ENCODE data around the gene AUTS2.

AUTS2 gene

GRCh38 chr7:69864274-69864673 is 266.0 kb downstream of the AUTS2 start:
- no peak for DNase-seq

- DNase-seq, result no peak
Measured at GRCh38 chr7:69864822-69865221, 266.5 kb downstream of the AUTS2 start.

GRCh38 chr7:69868921-69869320 is 270.6 kb downstream of the AUTS2 start:
- DNase-seq, result no peak

GRCh38 chr7:69871213-69871885 is 273.1 kb downstream of the AUTS2 start:
- DNase-seq, result no peak

- DNase-seq, result no peak
Measured at GRCh38 chr7:69871886-69872569, 273.8 kb downstream of the AUTS2 start.

- no peak for DNase-seq
Measured at GRCh38 chr7:69873512-69873911, 275.2 kb downstream of the AUTS2 start.

GRCh38 chr7:69878015-69878414 is 279.7 kb downstream of the AUTS2 start:
- DNase-seq, result no peak

GRCh38 chr7:69878591-69878990 is 280.3 kb downstream of the AUTS2 start:
- no peak for DNase-seq

GRCh38 chr7:69879989-69880388 is 281.7 kb downstream of the AUTS2 start:
- no peak for DNase-seq

- DNase-seq, result no peak
Measured at GRCh38 chr7:69880840-69881239, 282.6 kb downstream of the AUTS2 start.

GRCh38 chr7:69882269-69882668 is 284.0 kb downstream of the AUTS2 start:
- DNase-seq, result no peak

- DNase-seq, result no peak
Measured at GRCh38 chr7:69883399-69883891, 285.2 kb downstream of the AUTS2 start.

- peak; percentile 13 for DNase-seq
Measured at GRCh38 chr7:69885431-69885830, 287.2 kb downstream of the AUTS2 start.

GRCh38 chr7:69889338-69889975 is 291.2 kb downstream of the AUTS2 start:
- DNase-seq, result no peak

- no peak for DNase-seq
Measured at GRCh38 chr7:69889976-69890351, 291.7 kb downstream of the AUTS2 start.

- no peak for DNase-seq
Measured at GRCh38 chr7:69892790-69893189, 294.5 kb downstream of the AUTS2 start.

GRCh38 chr7:69893906-69894305 is 295.6 kb downstream of the AUTS2 start:
- peak; percentile 16 for DNase-seq

- DNase-seq, result no peak
Measured at GRCh38 chr7:69895446-69895845, 297.2 kb downstream of the AUTS2 start.

GRCh38 chr7:69896121-69896520 is 297.8 kb downstream of the AUTS2 start:
- no peak for DNase-seq

- DNase-seq, result no peak
Measured at GRCh38 chr7:69898189-69898588, 299.9 kb downstream of the AUTS2 start.

GRCh38 chr7:69903410-69903809 is 305.1 kb downstream of the AUTS2 start:
- DNase-seq, result no peak

- DNase-seq, result no peak
Measured at GRCh38 chr7:69906283-69906995, 308.2 kb downstream of the AUTS2 start.

- no peak for DNase-seq
Measured at GRCh38 chr7:69907720-69908119, 309.4 kb downstream of the AUTS2 start.
